NCI-H128 (cell line): ENCODE measurements around the gene ENOX1.
"Not testable (repeated sequence)": the region's sequence is repeated elsewhere in the genome, so short reads cannot be mapped to it uniquely, and the experiment has no call there.

ENCODE experiments used
- DNase-seq: peaks from one replicate; lab custom pipeline; 2025; ENCODE audit not compliant: unreplicated experiment; lab: John Stamatoyannopoulos, UW

ENOX1 gene

DNA sequence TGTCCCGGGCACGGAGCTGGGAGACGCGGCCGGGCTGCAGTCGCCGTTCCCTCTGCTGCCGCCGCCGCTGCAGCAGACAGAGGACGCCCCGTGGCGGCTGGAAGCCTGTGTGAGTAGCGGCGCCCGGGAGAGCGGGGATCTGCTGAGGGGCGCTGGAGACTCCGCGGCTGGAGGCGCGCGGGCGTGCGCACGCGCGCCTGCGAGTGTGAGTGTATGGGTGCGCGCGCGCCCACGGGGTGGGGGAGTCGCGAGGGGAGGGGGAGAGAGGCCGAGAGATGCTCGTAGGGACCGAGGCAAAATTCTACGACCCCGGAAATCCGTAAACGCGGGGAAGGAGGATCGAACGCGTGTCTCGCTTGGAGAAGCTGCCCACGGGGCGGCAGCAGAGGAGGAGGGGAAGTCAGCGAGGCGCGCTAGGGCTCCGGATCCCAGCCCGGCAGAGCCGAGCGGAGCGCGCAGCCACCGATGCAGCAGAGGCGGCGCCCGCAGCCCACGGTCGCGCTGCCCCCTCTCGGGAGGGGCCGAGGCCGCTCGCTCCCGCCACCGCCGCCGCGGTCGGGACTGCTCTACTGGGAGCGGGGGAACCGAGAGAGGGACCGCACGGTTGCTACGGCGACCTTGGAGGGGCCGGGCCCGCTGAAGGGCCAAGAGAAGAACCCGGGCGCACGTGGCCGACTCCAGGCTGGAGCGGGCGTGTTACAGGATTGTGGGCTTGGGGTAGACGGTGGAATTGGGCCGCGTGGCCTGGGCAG lies at the start of gene ENOX1:
TSS of gene ENOX1 (minus strand) at position 207 of the 752 bp plus-strand sequence.
- peak; percentile 52 for DNase-seq

- no peak for DNase-seq
Measured at GRCh38 chr13:43835701-43836100, 48.9 kb upstream of the ENOX1 start.

- no peak for DNase-seq
Measured at GRCh38 chr13:43831088-43831487, 44.3 kb upstream of the ENOX1 start.

GRCh38 chr13:43830497-43830881 lies 43.7 kb upstream of the ENOX1 start:
- no peak for DNase-seq

DNA sequence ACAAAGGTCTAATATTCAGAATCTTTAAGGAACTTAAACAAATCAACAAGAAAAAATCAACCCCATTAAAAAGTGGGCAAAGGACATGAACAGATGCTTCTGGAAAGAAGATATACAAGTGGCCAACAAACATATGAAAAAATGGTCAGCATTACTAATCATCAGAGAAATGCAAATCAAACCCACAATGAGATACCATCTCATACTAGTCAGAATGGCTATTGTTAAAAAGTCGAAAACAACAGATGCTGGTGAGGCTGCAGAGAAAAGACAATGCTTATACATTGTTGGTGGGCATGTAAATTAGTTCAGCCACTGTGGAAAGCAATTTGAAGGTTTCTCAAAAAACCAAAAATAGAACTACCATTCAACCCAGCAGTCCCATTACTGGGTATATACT lies 37.9 kb upstream of the ENOX1 start:
- DNase-seq: not testable (repeated sequence)

GRCh38 chr13:43822969-43823368 lies 36.2 kb upstream of the ENOX1 start:
- no peak for DNase-seq

DNA sequence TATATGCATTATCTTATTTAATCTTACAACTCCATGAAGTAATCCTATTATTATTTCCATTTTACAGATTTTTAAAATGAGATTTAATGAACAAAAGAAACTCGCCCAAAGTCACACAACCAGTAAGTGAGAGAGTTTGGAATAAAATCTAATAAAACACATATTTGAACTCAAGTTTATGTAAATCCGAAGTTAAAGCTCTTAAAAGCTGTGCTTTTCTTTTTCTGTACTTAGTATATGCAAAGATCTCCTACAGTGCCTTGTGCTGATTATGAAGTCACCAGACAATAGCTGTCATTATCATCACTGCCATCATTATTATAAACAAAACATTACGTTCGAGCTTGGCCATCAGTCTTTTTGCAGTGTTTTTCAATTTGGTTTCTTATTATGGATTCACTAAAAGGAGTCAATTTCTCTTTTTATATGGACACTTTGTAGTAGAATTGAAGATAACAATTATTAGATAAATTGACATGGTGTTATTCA lies 29.7 kb upstream of the ENOX1 start:
- DNase-seq: no peak

- no peak for DNase-seq
Measured at GRCh38 chr13:43815204-43815603, 28.4 kb upstream of the ENOX1 start.

DNA sequence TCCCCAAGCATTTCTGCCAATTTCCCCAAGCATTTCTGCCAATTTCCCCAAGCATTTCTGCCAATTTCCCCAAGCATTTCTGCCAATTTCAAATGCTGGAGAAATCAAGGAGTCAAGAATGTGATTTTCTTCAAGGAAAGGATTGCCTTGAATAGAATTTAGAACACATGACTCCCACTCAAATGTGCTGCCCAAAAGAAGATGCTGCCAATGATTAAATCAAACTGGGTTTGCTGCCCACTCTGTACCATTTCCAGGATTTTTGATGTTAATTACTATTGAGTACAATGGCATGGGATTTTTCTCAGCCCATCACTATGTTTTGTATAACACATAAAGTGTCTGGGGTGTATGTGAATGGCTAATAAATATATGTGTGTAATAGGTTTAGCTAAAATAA lies 21.9 kb upstream of the ENOX1 start:
- DNase-seq: no peak

GRCh38 chr13:43805681-43806128 lies 18.9 kb upstream of the ENOX1 start:
- no peak for DNase-seq

GRCh38 chr13:43805071-43805468 lies 18.3 kb upstream of the ENOX1 start:
- no peak for DNase-seq

DNA sequence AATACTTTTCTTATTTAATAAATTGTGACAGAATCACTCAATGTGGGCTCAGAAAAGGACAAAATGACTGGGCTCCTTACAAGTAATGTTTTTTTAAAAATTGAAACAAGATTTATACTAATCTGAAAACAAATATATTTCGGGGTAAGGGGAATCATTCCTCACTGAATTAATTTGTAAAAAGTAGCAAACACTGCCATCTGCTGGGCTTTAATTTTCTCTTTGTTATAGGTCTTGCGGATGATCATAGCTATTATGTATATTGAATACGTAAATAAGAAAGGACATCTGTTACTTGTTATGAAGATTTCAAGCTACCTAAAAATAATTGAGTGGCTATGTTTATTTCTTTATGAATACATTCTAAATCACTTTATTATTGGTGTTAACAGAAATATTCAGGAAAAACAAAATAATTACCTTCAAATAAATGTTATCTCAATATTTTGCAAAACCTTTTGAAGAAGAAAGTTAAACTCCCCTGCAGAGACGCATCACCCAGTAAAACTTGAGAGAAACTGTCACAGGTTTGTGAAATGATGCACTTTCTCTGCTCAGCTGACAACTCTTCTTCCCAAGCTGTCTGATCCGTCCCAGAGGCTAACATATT lies 17.8 kb upstream of the ENOX1 start:
- DNase-seq: peak; percentile 63

GRCh38 chr13:43802511-43802910 lies 15.7 kb upstream of the ENOX1 start:
- DNase-seq: no peak

- no peak for DNase-seq
Measured at GRCh38 chr13:43800828-43801227, 14.1 kb upstream of the ENOX1 start.

DNA sequence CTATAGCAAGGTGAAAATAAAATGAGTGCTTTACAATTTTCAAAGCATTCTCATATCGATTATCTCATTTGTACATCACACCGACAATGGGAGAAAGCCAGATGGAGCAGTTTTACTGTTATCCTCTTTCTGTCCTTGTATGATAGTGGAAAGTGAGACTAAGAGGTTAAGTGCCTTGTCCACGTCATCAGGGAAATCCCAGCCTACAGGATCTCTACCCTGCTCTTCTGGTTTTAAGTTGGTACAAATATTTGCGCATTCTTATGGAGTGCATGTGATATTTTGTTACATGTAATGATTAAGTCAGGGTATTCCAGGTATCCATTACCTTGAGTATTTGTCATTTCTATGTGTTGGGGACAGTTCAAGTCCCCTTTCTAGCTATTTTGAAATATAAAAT lies 12.4 kb upstream of the ENOX1 start:
- DNase-seq: no peak

GRCh38 chr13:43797869-43798268 lies 11.1 kb upstream of the ENOX1 start:
- DNase-seq: no peak

DNA sequence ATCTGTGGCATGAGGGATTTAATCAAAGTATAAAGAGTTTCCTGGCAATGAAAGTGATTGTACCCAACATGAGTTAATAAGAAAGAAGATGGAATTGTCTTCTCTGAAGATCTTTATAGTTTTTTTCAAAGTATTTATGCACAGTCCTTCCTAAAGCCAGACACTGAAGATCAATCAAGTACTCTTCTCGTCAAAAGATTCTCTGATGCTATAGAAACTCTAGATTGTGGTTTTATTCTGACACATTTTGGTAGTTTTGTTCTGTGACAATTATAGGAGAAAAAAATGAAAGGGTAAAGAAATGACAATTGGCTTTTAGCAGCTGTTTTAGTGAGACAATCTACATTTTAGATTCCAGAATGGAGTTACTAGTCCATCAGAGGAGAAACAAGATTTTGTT lies 10.4 kb upstream of the ENOX1 start:
- DNase-seq: no peak

DNA sequence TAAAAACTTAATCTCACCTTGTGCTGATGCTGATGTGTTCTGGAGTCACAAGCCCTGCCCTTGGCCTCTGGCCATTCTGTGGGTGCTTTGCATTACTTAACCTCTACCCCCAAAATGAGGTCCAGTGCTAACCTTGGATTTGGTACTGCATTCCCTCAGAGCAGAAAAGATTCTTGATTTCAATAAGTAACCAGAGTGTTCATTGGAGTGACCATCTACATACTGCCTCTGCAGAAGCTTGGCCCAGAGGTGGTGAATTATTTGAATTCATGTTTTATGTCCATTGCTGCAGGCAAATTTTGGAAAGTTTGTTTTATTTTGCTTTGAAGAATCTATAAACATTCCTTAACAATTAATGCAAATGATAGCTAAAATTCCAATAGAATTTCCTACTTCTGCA lies 7.6 kb upstream of the ENOX1 start:
- no peak for DNase-seq

- no peak for DNase-seq
Measured at GRCh38 chr13:43792076-43792881, 5.5 kb upstream of the ENOX1 start.

DNA sequence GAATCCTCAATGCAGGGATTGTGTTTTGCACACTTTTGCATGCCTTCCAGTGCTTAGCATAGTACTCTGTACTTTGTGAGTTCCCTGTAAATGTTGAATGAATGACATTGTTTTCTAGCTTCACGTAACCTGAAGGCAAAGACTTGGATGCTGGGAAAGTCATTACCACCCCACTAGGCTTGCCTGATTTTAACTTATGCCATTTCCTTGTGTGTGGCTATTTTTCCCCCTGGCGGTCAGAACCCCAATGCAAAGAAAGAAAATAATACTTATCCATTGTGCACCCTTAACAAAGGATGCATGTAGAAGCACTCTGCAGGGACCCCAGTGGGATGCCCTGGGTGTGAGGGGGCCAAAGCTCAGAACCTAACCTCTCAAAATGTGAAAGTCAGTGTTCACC lies 1.2 kb upstream of the ENOX1 start:
- DNase-seq: no peak

- DNase-seq: no peak
Measured at GRCh38 chr13:43787518-43787891, 733 bp upstream of the ENOX1 start.

DNA sequence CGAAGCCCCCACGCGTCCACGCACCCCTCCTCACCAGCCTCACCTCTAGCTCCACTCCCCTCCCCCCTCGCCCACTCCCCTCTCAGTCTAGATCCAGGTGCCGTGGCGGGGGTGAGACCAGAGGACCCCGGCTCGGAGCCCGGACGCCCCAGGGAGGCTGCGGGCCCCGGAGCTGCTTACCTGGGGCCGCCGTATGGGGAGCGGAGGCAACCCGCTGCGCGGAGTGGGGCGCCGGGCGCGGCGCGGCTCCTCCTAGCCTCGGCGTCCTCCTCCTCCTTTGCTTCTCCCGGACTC lies 353 bp downstream of the ENOX1 start:
- no peak for DNase-seq
